ENCODE data around the gene NFKB2. TPM values are rescaled to one million over a fixed set of nuclear protein-coding genes. Genes with fewer than 3 reads are reported as not detected.
A peak's percentile ranks its signal among the peaks of the same experiment; 100 is the strongest.

The NFKB2 gene
- total and polyA plus RNA-seq, 2 donors (not counting 1 experiment from before 2014, with no cell fraction given), result 255 to 398 TPM

- Histone ChIP-seq H2AFZ (ENCODE audit: insufficient read depth, low read depth, low read length, poor library complexity, severe bottlenecking) (no peak overlapping the region), H3K27me3 (replicated peaks in 1 of 4; ENCODE audit: control extremely low read depth in 1 of 4, control insufficient read depth in 3 of 4, insufficient read depth in 4 of 4, low read length in 3 of 4) (peaks cover 0 to 45% (median 31%) of the 10 kb centered on the region in 4 experiments), H3K79me2 (ENCODE audit: control insufficient read depth, insufficient read depth, low read length) (no peaks in the 10 kb centered on the region), H4K20me1 (ENCODE audit: control insufficient read depth, insufficient read depth, low read length, poor library complexity, severe bottlenecking) (peaks cover 32% of the 10 kb centered on the region), H3K4me2 (replicated peaks; ENCODE audit: low read depth, low read length, poor library complexity, severe bottlenecking) (no peak overlapping the region), H3K4me3 (ENCODE audit: control extremely low read depth in 1 of 5, extremely low read depth in 1 of 5, insufficient read depth in 1 of 5, low read depth in 2 of 5, low read length in 4 of 5) (no peak overlapping the region), H3K4me1 (ENCODE audit: control insufficient read depth in 2 of 2, insufficient read depth in 2 of 2, low read length in 2 of 2) (peaks cover 20 to 27% of the 10 kb centered on the region in 2 donors), H3K9ac (ENCODE audit: low read length) (no peak overlapping the region), H3K9me3 (ENCODE audit: control extremely low read depth in 1 of 3, control insufficient read depth in 2 of 3, insufficient read depth in 1 of 3, low read length in 2 of 3) (peaks cover 0 to 18% (median 0%) of the 10 kb centered on the region in 3 donors), H3K36me3 (replicated peaks in 1 of 2; ENCODE audit: control extremely low read depth in 1 of 2, control insufficient read depth in 1 of 2, extremely low read depth in 1 of 2, insufficient read depth in 2 of 2, low read length in 1 of 2) (peaks cover 0 to 10% of the 10 kb centered on the region in 2 experiments), H3K27ac (ENCODE audit: low read length in 2 of 2) (no peak overlapping the region)
- intact Hi-C loops (cut with micrococcal nuclease), result no loop called here
- DNase-seq (peak; percentile 40), ATAC-seq (ENCODE audit: low read depth) (no peak)
- POLR2A ChIA-PET, result interaction anchor here (0.6 kb wide), 1 partner anchor 236 kb away, joined by 4 read pairs; no protein-coding TSS in a partner anchor
- Mint-ChIP-seq H3K9me3 (ENCODE audit: insufficient read depth) (no peaks in the 10 kb centered on the region), H3K4me3 (peak overlapping the region; percentile 11), H3K4me1 (peaks cover 28% of the 10 kb centered on the region), H3K27ac (peak overlapping the region; percentile 4), H3K27me3 (peaks cover 32% of the 10 kb centered on the region)
- TF ChIP-seq, protein P1, sequence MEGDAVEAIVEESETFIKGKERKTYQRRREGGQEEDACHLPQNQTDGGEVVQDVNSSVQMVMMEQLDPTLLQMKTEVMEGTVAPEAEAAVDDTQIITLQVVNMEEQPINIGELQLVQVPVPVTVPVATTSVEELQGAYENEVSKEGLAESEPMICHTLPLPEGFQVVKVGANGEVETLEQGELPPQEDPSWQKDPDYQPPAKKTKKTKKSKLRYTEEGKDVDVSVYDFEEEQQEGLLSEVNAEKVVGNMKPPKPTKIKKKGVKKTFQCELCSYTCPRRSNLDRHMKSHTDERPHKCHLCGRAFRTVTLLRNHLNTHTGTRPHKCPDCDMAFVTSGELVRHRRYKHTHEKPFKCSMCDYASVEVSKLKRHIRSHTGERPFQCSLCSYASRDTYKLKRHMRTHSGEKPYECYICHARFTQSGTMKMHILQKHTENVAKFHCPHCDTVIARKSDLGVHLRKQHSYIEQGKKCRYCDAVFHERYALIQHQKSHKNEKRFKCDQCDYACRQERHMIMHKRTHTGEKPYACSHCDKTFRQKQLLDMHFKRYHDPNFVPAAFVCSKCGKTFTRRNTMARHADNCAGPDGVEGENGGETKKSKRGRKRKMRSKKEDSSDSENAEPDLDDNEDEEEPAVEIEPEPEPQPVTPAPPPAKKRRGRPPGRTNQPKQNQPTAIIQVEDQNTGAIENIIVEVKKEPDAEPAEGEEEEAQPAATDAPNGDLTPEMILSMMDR (IDR thresholded peaks at IDR 0.05), result no peak
- TF ChIP-seq EZH2 (IDR thresholded peaks at IDR 0.05; ENCODE audit: borderline replicate concordance, insufficient read depth, low read depth, low read length, poor library complexity, severe bottlenecking), result no peak
- CTCF ChIA-PET, result interaction anchor here (1.4 to 2.3 kb wide), 4 partner anchors 9 to 72 kb away, joined by 4 to 8 read pairs (median 6); no protein-coding TSS in a partner anchor
- WGBS (ENCODE audit: insufficient coverage), result no CpG with 5 or more reads among the region's 2 CpGs
Observed at GRCh38 chr10:102406815-102407214, 11.3 kb downstream of the NFKB2 start.

DNA sequence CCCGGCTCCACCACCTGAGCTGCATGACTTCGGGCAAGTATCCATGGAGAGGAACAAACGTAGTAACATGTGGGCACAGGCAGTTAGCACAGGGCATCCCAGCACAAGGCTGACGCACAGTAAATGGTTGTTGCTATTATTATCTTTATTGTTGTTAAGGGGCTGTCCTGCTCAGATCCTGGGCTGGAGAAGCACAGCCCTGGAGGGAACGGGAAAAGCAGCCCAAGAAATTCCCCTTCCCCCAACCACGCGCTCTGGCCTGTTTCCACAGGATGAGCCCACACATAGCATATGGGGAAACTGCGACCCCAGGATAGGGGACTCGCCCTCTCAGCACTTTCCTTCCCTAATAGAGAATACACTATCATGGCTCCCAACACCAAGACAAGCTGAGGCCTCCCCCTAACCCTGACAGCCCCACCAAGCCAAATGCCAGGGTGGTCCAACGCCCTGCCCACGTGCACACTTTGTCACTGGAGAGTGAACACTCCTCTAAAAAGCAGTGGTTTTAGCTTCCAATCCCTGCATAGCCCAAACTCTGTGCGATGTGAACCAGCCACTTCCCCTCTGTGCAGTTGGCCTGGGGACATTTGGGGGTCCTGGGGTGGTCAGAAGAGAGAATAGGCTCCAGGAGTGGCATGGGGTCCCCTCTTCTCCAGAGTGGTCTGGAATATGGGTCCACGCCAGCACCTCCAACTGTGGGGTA lies 12.1 kb downstream of the NFKB2 start:
- no peaks in the 10 kb centered on the region for H3K79me2 ChIP-seq (ENCODE audit: control insufficient read depth, insufficient read depth, low read length)
- WGBS (ENCODE audit: insufficient coverage), result 86% methylated on average over 11 of the region's 13 CpGs
- peaks cover 0 to 20% (median 0%) of the 10 kb centered on the region in 3 donors for H3K9me3 ChIP-seq (ENCODE audit: control extremely low read depth in 1 of 3, control insufficient read depth in 2 of 3, insufficient read depth in 1 of 3, low read length in 2 of 3)
- no peak overlapping the region for H2AFZ ChIP-seq (ENCODE audit: insufficient read depth, low read depth, low read length, poor library complexity, severe bottlenecking)
- peaks cover 39% of the 10 kb centered on the region for H3K27me3 Mint-ChIP-seq
- H4K20me1 ChIP-seq (ENCODE audit: control insufficient read depth, insufficient read depth, low read length, poor library complexity, severe bottlenecking), result peaks cover 24% of the 10 kb centered on the region
- no peak overlapping the region for H3K4me2 ChIP-seq (replicated peaks; ENCODE audit: low read depth, low read length, poor library complexity, severe bottlenecking)
- H3K27ac ChIP-seq (ENCODE audit: low read length in 2 of 2), result no peak overlapping the region
- H3K27me3 ChIP-seq (replicated peaks in 1 of 4; ENCODE audit: control extremely low read depth in 1 of 4, control insufficient read depth in 3 of 4, insufficient read depth in 4 of 4, low read length in 3 of 4), result peaks cover 0 to 52% (median 34%) of the 10 kb centered on the region in 4 experiments
- peaks cover 0 to 3% of the 10 kb centered on the region in 2 experiments for H3K36me3 ChIP-seq (replicated peaks in 1 of 2; ENCODE audit: control extremely low read depth in 1 of 2, control insufficient read depth in 1 of 2, extremely low read depth in 1 of 2, insufficient read depth in 2 of 2, low read length in 1 of 2)
- intact Hi-C loops (cut with micrococcal nuclease), result no loop called here
- TF ChIP-seq, protein P1 (IDR thresholded peaks at IDR 0.05), result no peak
- TF ChIP-seq EZH2 (IDR thresholded peaks at IDR 0.05; ENCODE audit: borderline replicate concordance, insufficient read depth, low read depth, low read length, poor library complexity, severe bottlenecking), result no peak
- H3K4me3 Mint-ChIP-seq, result peak overlapping the region; percentile 72
- ChIA-PET POLR2A (interaction anchor here (0.6 kb wide), 1 partner anchor 276 kb away, joined by 4 read pairs; no protein-coding TSS in a partner anchor), CTCF (interaction anchor here (0.6 to 1.9 kb wide), 4 partner anchors 9 to 121 kb away, joined by 3 to 7 read pairs (median 4); no protein-coding TSS in a partner anchor)
- peak overlapping the region; percentile 20 for H3K27ac Mint-ChIP-seq
- DNase-seq (peak; percentile 53), ATAC-seq (ENCODE audit: low read depth) (no peak)
- no peak overlapping the region for H3K9ac ChIP-seq (ENCODE audit: low read length)
- no peak overlapping the region for H3K4me3 ChIP-seq (ENCODE audit: control extremely low read depth in 1 of 5, extremely low read depth in 1 of 5, insufficient read depth in 1 of 5, low read depth in 2 of 5, low read length in 4 of 5)
- peaks cover 30% of the 10 kb centered on the region for H3K4me1 Mint-ChIP-seq
- H3K4me1 ChIP-seq (ENCODE audit: control insufficient read depth in 2 of 2, insufficient read depth in 2 of 2, low read length in 2 of 2), result peaks cover 20 to 27% of the 10 kb centered on the region in 2 donors
- no peaks in the 10 kb centered on the region for H3K9me3 Mint-ChIP-seq (ENCODE audit: insufficient read depth)
